Vagina (tissue), 2 donors: ENCODE results near the gene SREK1IP1. TPM values are rescaled to one million over a fixed set of nuclear protein-coding genes. Genes with fewer than 3 reads are reported as not detected.
"Not testable (repeated sequence)": the region's sequence is repeated elsewhere in the genome, so short reads cannot be mapped to it uniquely, and the experiment has no call there.

ENCODE experiments used
- DNase-seq, 2 donors: peaks; one replicate each; pipeline ENCODE4 v3.0.0-alpha.2; 2017; ENCODE audit errors: extremely low spot score in 2 of 2
- H3K27ac ChIP-seq: fragments of 200-600 bp; sonication (generic); one replicate; pipeline ENCODE4 v1.5.1; 2019
- H3K27me3 ChIP-seq: fragments of 200-600 bp; sonication (generic); one replicate; pipeline ENCODE4 v1.5.1; 2019
- H3K36me3 ChIP-seq, 2 donors: fragments of 200-600 bp; sonication (generic); one replicate each; pipeline ENCODE4 v1.5.1; 2017 to 2019
- H3K4me1 ChIP-seq: fragments of 200-600 bp; sonication (generic); one replicate; pipeline ENCODE4 v1.5.1; 2019
- H3K4me3 ChIP-seq, 2 donors: fragments of 200-600 bp; sonication (generic); 1 replicate in 1 of 2; 2 replicates in 1 of 2; pipeline ENCODE4 v1.5.1; 2016 to 2019
- H3K9me3 ChIP-seq: fragments of 200-600 bp; sonication (generic); one replicate; pipeline ENCODE4 v1.5.1; 2019
- CTCF ChIP-seq, 3 experiments: fragments of 450-650 bp in 2 of 3; fragments of 200-600 bp in 1 of 3; sonication (generic) in 1 of 3; IDR thresholded peaks; one replicate each; pipeline ENCODE4 v1.5.1; 2017 to 2019; ENCODE audit warnings: antibody characterized with exemption in 3 of 3, mild to moderate bottlenecking in 2 of 3, moderate library complexity in 2 of 3
- POLR2A ChIP-seq, 2 donors: fragments of 450-650 bp; IDR thresholded peaks; one replicate each; pipeline ENCODE4 v1.6.1; 2017; ENCODE audit warnings: antibody characterized with exemption in 2 of 2, mild to moderate bottlenecking in 2 of 2, moderate library complexity in 2 of 2
- POLR2AphosphoS5 ChIP-seq, 2 donors: sonication (generic); formaldehyde crosslinking; IDR thresholded peaks; one replicate each; pipeline ENCODE4 v1.9.0; 2017; ENCODE audit warnings: antibody characterized with exemption in 2 of 2, mild to moderate bottlenecking in 2 of 2, low read depth in 1 of 2; ENCODE audit not compliant: insufficient read depth in 1 of 2
- intact Hi-C: fragments of 100-400 bp; cut with DNase I; formaldehyde crosslinking; loops from one replicate; pipeline ENCODE4 v1.15.1; 2023
- total RNA-seq: library from RNA; depleted of rRNA; stranded (reverse); fragments of >200 nt; gene quantifications from one replicate; pipeline ENCODE4 v1.2.3, GENCODE V29; 2016

The SREK1IP1 gene
- total RNA-seq, 1 donor from 2014 or later, result 6.6 TPM

DNA sequence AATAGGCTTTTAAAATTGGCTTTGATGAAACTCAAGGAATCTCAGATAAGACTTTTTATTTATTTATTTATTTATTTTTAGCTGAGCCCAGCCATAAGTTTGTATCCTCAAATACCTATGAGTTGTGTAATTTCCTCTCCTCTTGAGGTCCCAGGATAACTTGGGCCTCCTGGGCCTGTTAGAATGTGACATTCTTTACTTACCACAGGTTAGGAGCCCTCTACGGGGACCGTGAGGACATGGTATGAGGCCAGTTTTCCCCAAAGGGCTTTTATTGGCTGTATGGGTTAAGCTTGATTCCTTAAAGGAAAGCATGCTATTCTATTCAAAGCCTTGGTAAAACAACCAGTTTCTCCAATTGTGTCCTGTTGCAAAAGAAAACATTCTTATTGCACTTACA is 61.3 kb downstream of the SREK1IP1 start:
- intact Hi-C loops, result no loop called here
- Histone ChIP-seq H3K4me3 (no peak overlapping the region), H3K27ac (no peak overlapping the region), H3K4me1 (no peaks in the 10 kb centered on the region), H3K36me3 (no peaks in the 10 kb centered on the region), H3K27me3 (no peaks in the 10 kb centered on the region), H3K9me3 (no peaks in the 10 kb centered on the region)
- TF ChIP-seq POLR2AphosphoS5 (IDR thresholded peaks at IDR 0.05; ENCODE audit: insufficient read depth in 1 of 2, low read depth in 1 of 2), result no peak
- TF ChIP-seq CTCF (IDR thresholded peaks at IDR 0.05), result no peak
- TF ChIP-seq POLR2A (IDR thresholded peaks at IDR 0.05), result no peak
- no peak for DNase-seq

DNA sequence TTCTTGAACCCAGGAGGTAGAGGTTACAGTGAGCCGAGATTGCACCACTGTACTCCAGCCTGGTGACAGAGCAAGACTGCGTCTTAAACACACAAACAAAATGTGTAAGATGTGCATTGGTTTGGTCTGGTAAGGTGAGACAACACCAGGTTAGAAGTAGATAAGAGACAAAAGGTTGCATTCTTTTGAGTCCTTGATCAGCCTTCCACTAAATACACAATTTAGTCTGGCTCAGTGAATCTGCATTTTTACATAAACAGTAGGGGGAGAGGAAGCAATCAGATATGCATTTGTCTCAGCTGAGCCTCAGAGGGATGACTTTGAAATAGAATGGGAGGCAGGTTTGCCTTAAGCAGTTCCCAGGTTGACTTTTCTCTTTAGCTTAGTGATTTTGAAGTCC is 62.4 kb downstream of the SREK1IP1 start:
- H3K27ac ChIP-seq, DNase-seq, H3K9me3 ChIP-seq, H3K27me3 ChIP-seq, H3K4me3 ChIP-seq, H3K36me3 ChIP-seq, H3K4me1 ChIP-seq, intact Hi-C loops: not testable (repeated sequence)

- no peaks in the 10 kb centered on the region for H3K9me3 ChIP-seq
- TF ChIP-seq POLR2A (IDR thresholded peaks at IDR 0.05) (no peak), CTCF (IDR thresholded peaks at IDR 0.05) (no peak), POLR2AphosphoS5 (IDR thresholded peaks at IDR 0.05; ENCODE audit: insufficient read depth in 1 of 2, low read depth in 1 of 2) (no peak)
- no peak overlapping the region for H3K27ac ChIP-seq
- DNase-seq, result no peak
- no peaks in the 10 kb centered on the region for H3K36me3 ChIP-seq
- intact Hi-C loops, result no loop called here
- H3K27me3 ChIP-seq, result no peaks in the 10 kb centered on the region
- H3K4me3 ChIP-seq, result no peak overlapping the region
- H3K4me1 ChIP-seq, result no peaks in the 10 kb centered on the region
Measured at GRCh38 chr5:64700765-64701164, 67.7 kb downstream of the SREK1IP1 start.

DNA sequence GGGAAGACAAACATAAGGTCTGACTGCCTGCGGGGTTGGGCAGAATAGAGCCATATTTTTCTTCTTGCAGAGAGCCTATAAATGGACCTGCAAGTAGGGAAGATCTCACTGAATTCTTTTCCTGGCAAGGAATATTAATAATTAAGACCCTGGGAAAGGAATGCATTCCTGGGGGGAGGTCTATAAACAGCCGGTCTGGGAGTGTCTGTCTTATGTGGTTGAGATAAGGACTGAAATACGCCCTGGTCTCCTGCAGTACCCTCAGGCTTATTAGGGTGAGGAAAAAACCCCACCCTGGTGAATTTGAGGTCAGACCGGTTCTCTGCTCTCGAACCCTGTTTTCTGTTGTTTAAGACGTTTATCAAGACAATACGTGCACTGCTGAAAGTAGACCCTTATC is 72.1 kb downstream of the SREK1IP1 start:
- H3K27ac ChIP-seq, H3K9me3 ChIP-seq, H3K36me3 ChIP-seq, intact Hi-C loops, H3K27me3 ChIP-seq, H3K4me3 ChIP-seq, H3K4me1 ChIP-seq, DNase-seq: not testable (repeated sequence)

DNA sequence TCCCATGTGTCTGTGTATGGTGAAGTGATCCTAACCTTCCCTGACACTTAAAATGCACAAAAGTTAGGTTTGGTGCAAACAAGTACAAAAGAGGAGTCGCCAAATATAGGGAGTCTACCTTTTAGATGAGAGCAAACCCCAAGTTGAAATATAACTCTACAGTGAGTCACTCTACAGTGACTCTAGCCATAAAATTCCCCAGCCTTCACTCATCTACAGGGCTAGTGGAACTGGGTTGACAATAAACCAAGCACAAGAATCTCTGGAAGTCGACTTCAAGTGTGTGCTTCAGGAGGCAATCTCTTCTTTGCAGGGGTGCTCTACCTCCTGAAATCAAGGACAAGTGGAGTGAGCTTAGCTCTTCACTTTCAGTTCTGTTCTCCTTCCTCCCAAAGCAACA is 74.9 kb downstream of the SREK1IP1 start:
- Histone ChIP-seq H3K27me3 (no peaks in the 10 kb centered on the region), H3K27ac (no peak overlapping the region), H3K9me3 (no peaks in the 10 kb centered on the region), H3K4me3 (no peak overlapping the region), H3K36me3 (no peaks in the 10 kb centered on the region), H3K4me1 (peaks cover 10% of the 10 kb centered on the region)
- no peak for DNase-seq
- intact Hi-C loops, result no loop called here
- TF ChIP-seq CTCF (IDR thresholded peaks at IDR 0.05) (no peak), POLR2AphosphoS5 (IDR thresholded peaks at IDR 0.05; ENCODE audit: insufficient read depth in 1 of 2, low read depth in 1 of 2) (no peak), POLR2A (IDR thresholded peaks at IDR 0.05) (no peak)

DNA sequence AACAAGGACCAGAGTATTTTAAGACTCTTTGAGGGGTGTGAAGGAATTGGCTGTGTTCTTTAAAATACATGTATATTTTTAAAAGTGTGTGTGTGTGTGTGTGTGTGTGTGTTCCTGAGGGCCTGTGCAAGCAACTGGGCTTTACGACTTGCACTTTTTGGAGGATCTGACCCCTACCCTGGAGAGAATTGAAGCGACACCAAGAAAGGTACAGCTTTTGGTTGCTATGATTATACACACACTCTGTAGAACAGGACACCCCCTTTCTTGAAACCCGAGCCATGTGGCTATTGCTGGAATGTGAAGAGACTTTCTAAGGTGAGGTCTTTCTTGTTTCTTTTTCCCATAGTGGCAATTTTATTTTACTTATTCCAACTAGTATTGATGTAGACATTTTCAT is 77.2 kb downstream of the SREK1IP1 start:
- H3K27ac ChIP-seq, result no peak overlapping the region
- DNase-seq, result no peak
- intact Hi-C loops, result no loop called here
- no peaks in the 10 kb centered on the region for H3K9me3 ChIP-seq
- TF ChIP-seq POLR2AphosphoS5 (IDR thresholded peaks at IDR 0.05; ENCODE audit: insufficient read depth in 1 of 2, low read depth in 1 of 2) (no peak), CTCF (IDR thresholded peaks at IDR 0.05) (no peak), POLR2A (IDR thresholded peaks at IDR 0.05) (no peak)
- H3K4me3 ChIP-seq, result no peak overlapping the region
- H3K27me3 ChIP-seq, result no peaks in the 10 kb centered on the region
- H3K4me1 ChIP-seq, result peaks cover 10% of the 10 kb centered on the region
- H3K36me3 ChIP-seq, result no peaks in the 10 kb centered on the region
